ENCODE measurements around the gene OR2AJ1.

GRCh38 chr1:247964933-247965332 lies 40.2 kb downstream of the OR2AJ1 start, which contains the start of gene OR2AK2:
- TF ChIP-seq CTCF (IDR thresholded peaks at IDR 0.05; ENCODE audit: low read length) (no peak), EZH2 (IDR thresholded peaks at IDR 0.05; ENCODE audit: borderline replicate concordance, low read length) (no peak)

All from OCI-LY1 (cell line).